ENCODE data around the gene ZBTB20. TPM values are rescaled to one million over a fixed set of nuclear protein-coding genes. Genes with fewer than 3 reads are reported as not detected.

ZBTB20 gene
- total and polyA plus RNA-seq, 8 donors: 0.15 to 149 (median 38.5) TPM

DNA sequence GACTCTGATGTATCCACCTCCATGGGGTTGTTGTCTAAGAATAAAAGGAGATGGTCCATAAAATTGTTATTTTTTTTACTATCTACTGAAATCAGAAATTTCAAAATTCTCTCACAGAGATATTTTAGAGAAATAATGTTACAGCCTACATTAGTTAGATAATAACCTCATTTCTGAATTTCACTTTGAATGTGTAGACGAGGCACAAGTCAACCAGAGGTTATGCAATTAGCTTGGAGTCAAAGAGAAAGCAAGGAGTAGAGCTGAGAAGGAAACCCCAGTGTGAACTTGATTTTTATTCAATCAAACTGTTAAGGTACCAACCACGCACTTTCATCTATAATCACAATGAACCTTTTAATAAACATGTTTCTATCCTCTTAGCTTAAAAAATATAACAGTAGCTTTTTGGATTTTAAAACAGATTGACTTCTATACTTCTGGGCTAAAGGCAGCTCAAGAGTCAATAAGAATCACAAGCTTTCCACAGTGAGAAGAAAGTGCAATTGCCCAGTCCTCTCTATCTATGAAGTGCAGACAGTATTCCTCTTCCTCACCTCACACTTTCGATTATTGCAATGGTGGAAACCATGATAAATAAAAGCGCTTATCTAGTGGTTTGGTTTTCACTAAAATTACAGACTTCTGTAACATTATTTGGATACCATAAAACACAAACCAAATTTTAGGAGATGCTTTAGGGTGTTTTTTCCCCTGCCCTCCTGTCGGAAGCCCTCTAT lies 403.2 kb downstream of the ZBTB20 start:
- no peak for TF ChIP-seq EP300 (IDR thresholded peaks at IDR 0.05)
- no peak for TF ChIP-seq POLR2AphosphoS5 (IDR thresholded peaks at IDR 0.05)
- no peak for TF ChIP-seq CTCF (IDR thresholded peaks at IDR 0.05)
- no peak for TF ChIP-seq POLR2A (IDR thresholded peaks at IDR 0.05)
- Histone ChIP-seq H3K4me3 (no peak overlapping the region), H3K36me3 (no peaks in the 10 kb centered on the region), H3K4me1 (peaks cover 3 to 35% (median 10%) of the 10 kb centered on the region in 4 donors), H3K27ac (no peak overlapping the region), H3K27me3 (no peaks in the 10 kb centered on the region), H3K9me3 (no peaks in the 10 kb centered on the region)
- intact Hi-C loops (cut with DNase I; ENCODE audit: low total_unique reads): no loop called here
- no peak for DNase-seq
- 86 to 91% (median 89%) methylated on average over 5 of the region's 5 CpGs for WGBS, 5 donors

- Histone ChIP-seq H3K36me3 (no peaks in the 10 kb centered on the region), H3K9me3 (no peaks in the 10 kb centered on the region), H3K4me3 (no peak overlapping the region), H3K4me1 (peaks cover 3 to 21% (median 8%) of the 10 kb centered on the region in 4 donors), H3K27me3 (no peaks in the 10 kb centered on the region), H3K27ac (no peak overlapping the region)
- TF ChIP-seq POLR2AphosphoS5 (IDR thresholded peaks at IDR 0.05) (no peak), EP300 (IDR thresholded peaks at IDR 0.05) (no peak), POLR2A (IDR thresholded peaks at IDR 0.05) (no peak), CTCF (IDR thresholded peaks at IDR 0.05) (no peak)
- intact Hi-C loops (cut with DNase I; ENCODE audit: low total_unique reads): no loop called here
- 89 to 94% (median 91%) methylated on average over 1 of the region's 1 CpG for WGBS, 5 donors
- DNase-seq: no peak
These were observed 406.0 kb downstream of the ZBTB20 start for GRCh38 chr3:114741066-114741465.

DNA sequence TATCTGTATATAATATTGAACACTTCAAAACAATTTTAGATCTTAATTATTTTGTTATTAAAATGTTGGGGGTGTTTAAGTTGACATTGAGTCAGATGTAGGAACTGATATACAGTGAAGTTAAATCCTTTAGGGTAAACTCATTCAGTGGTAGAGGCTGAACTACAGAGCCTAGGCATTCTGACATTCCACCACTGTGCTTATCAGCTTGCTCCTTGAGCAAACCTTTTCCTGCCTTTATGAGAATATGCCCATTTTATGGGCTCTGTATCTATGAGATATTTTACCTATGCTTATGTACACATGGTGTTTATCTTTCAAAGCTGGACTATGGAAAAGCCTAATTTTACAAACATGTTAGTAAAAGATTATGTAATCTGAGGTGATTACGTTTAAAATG lies 407.5 kb downstream of the ZBTB20 start:
- DNase-seq: no peak
- Histone ChIP-seq H3K27ac (no peak overlapping the region), H3K4me3 (no peak overlapping the region), H3K9me3 (no peaks in the 10 kb centered on the region), H3K4me1 (peaks cover 0 to 10% (median 2%) of the 10 kb centered on the region in 4 donors), H3K36me3 (no peaks in the 10 kb centered on the region), H3K27me3 (no peaks in the 10 kb centered on the region)
- no peak for TF ChIP-seq POLR2A (IDR thresholded peaks at IDR 0.05)
- no peak for TF ChIP-seq CTCF (IDR thresholded peaks at IDR 0.05)
- TF ChIP-seq EP300 (IDR thresholded peaks at IDR 0.05): no peak
- no peak for TF ChIP-seq POLR2AphosphoS5 (IDR thresholded peaks at IDR 0.05)
- 33 to 58% (median 49%) methylated on average over 1 of the region's 1 CpG for WGBS, 5 donors
- intact Hi-C loops (cut with DNase I; ENCODE audit: low total_unique reads): no loop called here

GRCh38 chr3:114732353-114732752 lies 414.7 kb downstream of the ZBTB20 start:
- intact Hi-C loops (cut with DNase I; ENCODE audit: low total_unique reads): no loop called here
- TF ChIP-seq CTCF (IDR thresholded peaks at IDR 0.05): no peak
- TF ChIP-seq POLR2A (IDR thresholded peaks at IDR 0.05): no peak
- TF ChIP-seq EP300 (IDR thresholded peaks at IDR 0.05): no peak
- TF ChIP-seq POLR2AphosphoS5 (IDR thresholded peaks at IDR 0.05): no peak

More at GRCh38 chr3:114732353-114732752, 414.7 kb downstream of the ZBTB20 start:
- no peak overlapping the region for H3K27ac ChIP-seq
- H3K4me1 ChIP-seq: peaks cover 0 to 22% (median 4%) of the 10 kb centered on the region in 4 donors
- WGBS, 5 donors: 32 to 45% (median 33%) methylated on average over 3 of the region's 3 CpGs
- H3K4me3 ChIP-seq: no peak overlapping the region
- no peak for DNase-seq
- no peaks in the 10 kb centered on the region for H3K27me3 ChIP-seq
- H3K36me3 ChIP-seq: no peaks in the 10 kb centered on the region
- no peaks in the 10 kb centered on the region for H3K9me3 ChIP-seq

Data from stomach (tissue), 9 donors.